HepG2 (cell line): Measurements from ENCODE around the gene MYLK2. TPM values are rescaled to one million over a fixed set of nuclear protein-coding genes. Genes with fewer than 3 reads are reported as not detected.

ENCODE experiments used
- ARHGAP35 ChIP-seq: sonication (generic); formaldehyde crosslinking; IDR thresholded peaks from 2 replicates; pipeline ENCODE4 v1.9.0; 2022; ENCODE audit warnings: mild to moderate bottlenecking, inconsistent platforms, moderate library complexity, missing genetic modification reagents, borderline replicate concordance
- HOXA5 ChIP-seq: sonication (generic); formaldehyde crosslinking; IDR thresholded peaks from 2 replicates; pipeline ENCODE4 v1.4.0; 2020; ENCODE audit warnings: missing genetic modification reagents
- KDM1A ChIP-seq: IDR thresholded peaks from 2 replicates; pipeline ENCODE4 v1.6.1; 2016; ENCODE audit warnings: missing compliant biosample characterization
- ZKSCAN1 ChIP-seq: fragments of 150-350 bp; IDR thresholded peaks from 2 replicates; pipeline ENCODE4 v1.6.1; 2014; ENCODE audit warnings: low read length
- ZNF160 ChIP-seq: sonication (generic); formaldehyde crosslinking; IDR thresholded peaks from 2 replicates; pipeline ENCODE4 v1.8.0; 2022; ENCODE audit warnings: mild to moderate bottlenecking, inconsistent platforms, missing genetic modification reagents
- ZNF326 ChIP-seq: sonication (generic); formaldehyde crosslinking; IDR thresholded peaks from 2 replicates; pipeline ENCODE4 v1.4.0; 2020; ENCODE audit warnings: missing genetic modification reagents, borderline replicate concordance
- ZNF678 ChIP-seq: sonication (generic); formaldehyde crosslinking; IDR thresholded peaks from 2 replicates; pipeline ENCODE4 v1.4.0; 2020; ENCODE audit warnings: mild to moderate bottlenecking, missing genetic modification reagents
- ZNF782 ChIP-seq: sonication (generic); formaldehyde crosslinking; IDR thresholded peaks from 2 replicates; pipeline ENCODE4 v1.4.0; 2020; ENCODE audit warnings: missing genetic modification reagents, mild to moderate bottlenecking, borderline replicate concordance
- ZSCAN20 ChIP-seq: sonication (generic); formaldehyde crosslinking; IDR thresholded peaks from 2 replicates; pipeline ENCODE4 v1.4.0; 2020; ENCODE audit warnings: missing genetic modification reagents, mild to moderate bottlenecking, borderline replicate concordance
- polyA plus RNA-seq, 8 experiments: library from polyadenylated mRNA; depleted of rRNA in 3 of 8; stranded (reverse) in 7 of 8; unstranded in 1 of 8; fragments of >200 nt; fragmentation: Illumina TruSeq in 4 of 8; extraction: Trizol in 4 of 8; gene quantifications; 2 replicates each; pipeline versions ENCODE4 v1.2.1 to v1.2.3, GENCODE V29; 2011 to 2016; ENCODE audit warnings: low read depth in 4 of 8, missing spikeins in 1 of 8, mixed read lengths in 1 of 8; ENCODE audit not compliant: insufficient read depth in 1 of 8
- total RNA-seq, 5 experiments: library from RNA; depleted of rRNA; stranded (reverse); fragments of >200 nt; fragmentation: Illumina TruSeq; extraction: Trizol; gene quantifications; 2 replicates each; pipeline ENCODE4 v1.2.3, GENCODE V29; 2016; ENCODE audit warnings: low read depth in 1 of 5
- TF ChIP-seq, protein P1 (sequence below), 2 experiments: sonication (generic) in 1 of 2; formaldehyde crosslinking in 1 of 2; IDR thresholded peaks; 2 replicates each; pipeline versions ENCODE4 v1.4.0 to v1.6.1; 2018 to 2020; ENCODE audit warnings: missing genetic modification reagents in 2 of 2, borderline replicate concordance in 1 of 2, low read depth in 1 of 2, mild to moderate bottlenecking in 1 of 2, missing biosample characterization in 1 of 2
- TF ChIP-seq, protein P2 (sequence below): sonication (generic); formaldehyde crosslinking; IDR thresholded peaks from 2 replicates; pipeline ENCODE4 v1.5.0; 2020; ENCODE audit warnings: mild to moderate bottlenecking, missing genetic modification reagents, borderline replicate concordance
- TF ChIP-seq, protein P3 (sequence below): sonication (generic); formaldehyde crosslinking; IDR thresholded peaks from 2 replicates; pipeline ENCODE4 v1.4.0; 2020; ENCODE audit warnings: missing genetic modification reagents

MYLK2 gene
- total and polyA plus RNA-seq, 2 of the 13 experiments (the other 11 are each of a cell fraction or from before 2014, with no cell fraction given), result 0.27 TPM; not detected in 1

DNA sequence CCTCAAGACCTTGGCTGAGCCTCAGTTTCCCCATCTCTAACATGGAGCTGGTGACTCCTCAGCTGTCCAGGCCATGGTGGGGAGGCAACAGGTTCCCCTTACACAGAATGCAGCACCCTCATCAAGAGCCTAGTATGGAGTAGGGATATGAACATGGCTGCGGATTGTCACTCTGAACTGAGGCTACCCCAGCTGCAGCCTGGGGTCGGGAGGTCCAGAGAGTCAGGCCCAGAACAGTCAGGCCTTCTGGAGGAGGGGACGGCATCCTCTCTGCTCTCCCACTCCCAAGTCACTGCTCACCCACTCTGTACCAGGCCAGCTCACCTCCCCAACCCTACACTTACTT lies 27.6 kb downstream of the MYLK2 start (continued):
- TF ChIP-seq ZNF782 (CRISPR knock-in tag), result 0 out of 2 replicates have a peak, but pooled peaks have one; percentile 35
- TF ChIP-seq ZNF160 (CRISPR knock-in tag), result no peak
- TF ChIP-seq KDM1A (CRISPR knock-in tag), result no peak
- TF ChIP-seq, protein P1, sequence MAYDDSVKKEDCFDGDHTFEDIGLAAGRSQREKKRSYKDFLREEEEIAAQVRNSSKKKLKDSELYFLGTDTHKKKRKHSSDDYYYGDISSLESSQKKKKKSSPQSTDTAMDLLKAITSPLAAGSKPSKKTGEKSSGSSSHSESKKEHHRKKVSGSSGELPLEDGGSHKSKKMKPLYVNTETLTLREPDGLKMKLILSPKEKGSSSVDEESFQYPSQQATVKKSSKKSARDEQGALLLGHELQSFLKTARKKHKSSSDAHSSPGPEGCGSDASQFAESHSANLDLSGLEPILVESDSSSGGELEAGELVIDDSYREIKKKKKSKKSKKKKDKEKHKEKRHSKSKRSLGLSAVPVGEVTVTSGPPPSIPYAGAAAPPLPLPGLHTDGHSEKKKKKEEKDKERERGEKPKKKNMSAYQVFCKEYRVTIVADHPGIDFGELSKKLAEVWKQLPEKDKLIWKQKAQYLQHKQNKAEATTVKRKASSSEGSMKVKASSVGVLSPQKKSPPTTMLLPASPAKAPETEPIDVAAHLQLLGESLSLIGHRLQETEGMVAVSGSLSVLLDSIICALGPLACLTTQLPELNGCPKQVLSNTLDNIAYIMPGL (CRISPR knock-in tag; IDR thresholded peaks at IDR 0.05; ENCODE audit: borderline replicate concordance in 1 of 2, low read depth in 1 of 2), result 0 out of 4 replicates have a peak, but pooled peaks of 1 of the 2 experiments have one; percentile 9
- TF ChIP-seq ZKSCAN1, result no peak
- TF ChIP-seq, protein P2, sequence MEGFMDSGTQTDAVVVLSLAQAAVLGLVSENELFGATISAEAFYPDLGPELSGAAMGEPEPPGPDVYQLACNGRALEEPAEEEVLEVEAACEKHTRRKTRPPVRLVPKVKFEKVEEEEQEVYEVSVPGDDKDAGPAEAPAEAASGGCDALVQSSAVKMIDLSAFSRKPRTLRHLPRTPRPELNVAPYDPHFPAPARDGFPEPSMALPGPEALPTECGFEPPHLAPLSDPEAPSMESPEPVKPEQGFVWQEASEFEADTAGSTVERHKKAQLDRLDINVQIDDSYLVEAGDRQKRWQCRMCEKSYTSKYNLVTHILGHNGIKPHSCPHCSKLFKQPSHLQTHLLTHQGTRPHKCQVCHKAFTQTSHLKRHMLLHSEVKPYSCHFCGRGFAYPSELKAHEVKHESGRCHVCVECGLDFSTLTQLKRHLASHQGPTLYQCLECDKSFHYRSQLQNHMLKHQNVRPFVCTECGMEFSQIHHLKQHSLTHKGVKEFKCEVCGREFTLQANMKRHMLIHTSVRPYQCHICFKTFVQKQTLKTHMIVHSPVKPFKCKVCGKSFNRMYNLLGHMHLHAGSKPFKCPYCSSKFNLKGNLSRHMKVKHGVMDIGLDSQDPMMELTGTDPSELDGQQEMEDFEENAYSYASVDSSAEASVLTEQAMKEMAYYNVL (CRISPR knock-in tag), result no peak
- TF ChIP-seq, protein P3, sequence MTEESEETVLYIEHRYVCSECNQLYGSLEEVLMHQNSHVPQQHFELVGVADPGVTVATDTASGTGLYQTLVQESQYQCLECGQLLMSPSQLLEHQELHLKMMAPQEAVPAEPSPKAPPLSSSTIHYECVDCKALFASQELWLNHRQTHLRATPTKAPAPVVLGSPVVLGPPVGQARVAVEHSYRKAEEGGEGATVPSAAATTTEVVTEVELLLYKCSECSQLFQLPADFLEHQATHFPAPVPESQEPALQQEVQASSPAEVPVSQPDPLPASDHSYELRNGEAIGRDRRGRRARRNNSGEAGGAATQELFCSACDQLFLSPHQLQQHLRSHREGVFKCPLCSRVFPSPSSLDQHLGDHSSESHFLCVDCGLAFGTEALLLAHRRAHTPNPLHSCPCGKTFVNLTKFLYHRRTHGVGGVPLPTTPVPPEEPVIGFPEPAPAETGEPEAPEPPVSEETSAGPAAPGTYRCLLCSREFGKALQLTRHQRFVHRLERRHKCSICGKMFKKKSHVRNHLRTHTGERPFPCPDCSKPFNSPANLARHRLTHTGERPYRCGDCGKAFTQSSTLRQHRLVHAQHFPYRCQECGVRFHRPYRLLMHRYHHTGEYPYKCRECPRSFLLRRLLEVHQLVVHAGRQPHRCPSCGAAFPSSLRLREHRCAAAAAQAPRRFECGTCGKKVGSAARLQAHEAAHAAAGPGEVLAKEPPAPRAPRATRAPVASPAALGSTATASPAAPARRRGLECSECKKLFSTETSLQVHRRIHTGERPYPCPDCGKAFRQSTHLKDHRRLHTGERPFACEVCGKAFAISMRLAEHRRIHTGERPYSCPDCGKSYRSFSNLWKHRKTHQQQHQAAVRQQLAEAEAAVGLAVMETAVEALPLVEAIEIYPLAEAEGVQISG (CRISPR knock-in tag), result no peak
- no peak for TF ChIP-seq HOXA5
- no peak for TF ChIP-seq ZSCAN20 (CRISPR knock-in tag)
- 0 out of 2 replicates have a peak, but pooled peaks have one; percentile 25 for TF ChIP-seq ZNF678 (CRISPR knock-in tag)
- TF ChIP-seq ZNF326 (CRISPR knock-in tag), result no peak
- 0 out of 2 replicates have a peak, but pooled peaks have one; percentile 45 for TF ChIP-seq ARHGAP35 (CRISPR knock-in tag)
